Transverse colon (tissue), 4 donors: ENCODE data around the gene EIF3D.
"Not testable (repeated sequence)": the region's sequence is repeated elsewhere in the genome, so short reads cannot be mapped to it uniquely, and the experiment has no call there.

Experiments used
- POLR2AphosphoS5 ChIP-seq, 3 donors: sonication (generic); formaldehyde crosslinking; IDR thresholded peaks; one replicate each; pipeline ENCODE4 v1.6.1; 2016; ENCODE audit warnings: antibody characterized with exemption in 3 of 3
- TF ChIP-seq, protein P1 (sequence below), 5 experiments: fragments of 200-600 bp in 3 of 5; fragments of 450-650 bp in 2 of 5; sonication (generic) in 3 of 5; IDR thresholded peaks; 1 replicate in 2 of 5; 2 replicates in 3 of 5; pipeline ENCODE4 v1.5.1; 2016 to 2017; ENCODE audit warnings: antibody characterized with exemption in 5 of 5, inconsistent platforms in 3 of 5, mild to moderate bottlenecking in 2 of 5, moderate library complexity in 1 of 5

DNA sequence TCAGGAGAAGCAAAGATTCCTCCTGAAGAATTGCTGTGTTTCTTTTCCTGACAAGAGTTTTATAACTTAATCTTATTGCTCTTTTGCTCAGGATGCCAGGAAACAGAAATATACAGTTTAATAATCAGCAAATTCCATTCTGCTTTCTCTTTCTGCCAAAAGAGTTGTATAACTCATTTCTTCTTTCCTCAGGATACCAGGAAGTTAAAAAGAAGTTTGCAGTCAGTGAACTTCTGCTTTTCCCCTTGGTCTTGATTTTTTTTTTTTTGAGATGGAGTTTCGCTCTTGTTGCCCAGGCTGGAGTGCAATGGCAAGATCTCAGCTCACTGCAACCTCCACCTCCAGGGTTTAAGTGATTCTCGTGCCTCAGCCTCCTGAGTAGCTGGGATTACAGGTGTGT lies 9.1 kb downstream of the EIF3D start:
- TF ChIP-seq POLR2AphosphoS5 (IDR thresholded peaks at IDR 0.05) = not testable (repeated sequence)
- TF ChIP-seq, protein P1, sequence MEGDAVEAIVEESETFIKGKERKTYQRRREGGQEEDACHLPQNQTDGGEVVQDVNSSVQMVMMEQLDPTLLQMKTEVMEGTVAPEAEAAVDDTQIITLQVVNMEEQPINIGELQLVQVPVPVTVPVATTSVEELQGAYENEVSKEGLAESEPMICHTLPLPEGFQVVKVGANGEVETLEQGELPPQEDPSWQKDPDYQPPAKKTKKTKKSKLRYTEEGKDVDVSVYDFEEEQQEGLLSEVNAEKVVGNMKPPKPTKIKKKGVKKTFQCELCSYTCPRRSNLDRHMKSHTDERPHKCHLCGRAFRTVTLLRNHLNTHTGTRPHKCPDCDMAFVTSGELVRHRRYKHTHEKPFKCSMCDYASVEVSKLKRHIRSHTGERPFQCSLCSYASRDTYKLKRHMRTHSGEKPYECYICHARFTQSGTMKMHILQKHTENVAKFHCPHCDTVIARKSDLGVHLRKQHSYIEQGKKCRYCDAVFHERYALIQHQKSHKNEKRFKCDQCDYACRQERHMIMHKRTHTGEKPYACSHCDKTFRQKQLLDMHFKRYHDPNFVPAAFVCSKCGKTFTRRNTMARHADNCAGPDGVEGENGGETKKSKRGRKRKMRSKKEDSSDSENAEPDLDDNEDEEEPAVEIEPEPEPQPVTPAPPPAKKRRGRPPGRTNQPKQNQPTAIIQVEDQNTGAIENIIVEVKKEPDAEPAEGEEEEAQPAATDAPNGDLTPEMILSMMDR (IDR thresholded peaks at IDR 0.05) = not testable (repeated sequence)
